OCI-LY3 (cell line): Measurements from ENCODE around the gene HCN3.

Source experiments
- H2AFZ ChIP-seq: fragments of 200-600, 300-600 bp; shearing (Covaris generic); 2 replicates; pipeline ENCODE4 v1.6.0; 2014; ENCODE audit warnings: antibody characterized with exemption, low read depth, low read length
- H3K27ac ChIP-seq: fragments of 200-600, 300-600 bp; sonication (generic); 2 replicates; pipeline ENCODE4 v1.5.1; 2014; ENCODE audit warnings: mild to moderate bottlenecking, low read length, moderate library complexity, mixed read lengths
- H3K27me3 ChIP-seq: fragments of 200-600, 300-600 bp; sonication (generic); 2 replicates; pipeline ENCODE4 v1.6.1; 2014; ENCODE audit warnings: low read depth, low read length, mixed read lengths
- H3K36me3 ChIP-seq: fragments of 200-600, 300-600 bp; sonication (generic); replicated peaks from 2 replicates; pipeline ENCODE3; 2014; ENCODE audit warnings: low read depth, low read length, mixed read lengths
- H3K4me1 ChIP-seq: fragments of 300-600, 200-600 bp; sonication (generic); 2 replicates; pipeline ENCODE4 v1.6.1; 2014; ENCODE audit warnings: low read length, mixed read lengths
- H3K4me2 ChIP-seq: fragments of 200-600, 300-600 bp; sonication (generic); 2 replicates; pipeline ENCODE4 v1.6.1; 2014; ENCODE audit warnings: low read length, mixed read lengths
- H3K4me3 ChIP-seq: fragments of 300-600, 200-600 bp; sonication (generic); 2 replicates; pipeline ENCODE4 v1.5.1; 2014; ENCODE audit warnings: antibody characterized with exemption, mild to moderate bottlenecking, low read length, moderate library complexity
- H3K79me2 ChIP-seq: fragments of 300-600, 200-600 bp; shearing (Covaris generic); 2 replicates; pipeline ENCODE4 v1.6.1; 2014; ENCODE audit warnings: mild to moderate bottlenecking, low read length, mixed read lengths
- H3K9ac ChIP-seq: fragments of 300-600, 200-600 bp; shearing (Covaris generic); 2 replicates; pipeline ENCODE4 v1.6.0; 2014; ENCODE audit warnings: mild to moderate bottlenecking, low read length, moderate library complexity
- H3K9me3 ChIP-seq: fragments of 200-600, 300-600 bp; shearing (Covaris generic); 2 replicates; pipeline ENCODE4 v1.6.1; 2014; ENCODE audit warnings: low read length, mixed read lengths; ENCODE audit not compliant: insufficient read depth
- H4K20me1 ChIP-seq: fragments of 200-600, 300-600 bp; sonication (generic); 2 replicates; pipeline ENCODE4 v1.6.1; 2016; ENCODE audit warnings: low read length, mixed read lengths; ENCODE audit not compliant: insufficient read depth
- CTCF ChIP-seq: fragments of 200-600, 300-600 bp; sonication (generic); IDR thresholded peaks from 2 replicates; pipeline ENCODE4 v1.5.1; 2014; ENCODE audit warnings: antibody characterized with exemption, low read length, low read depth
- EZH2phosphoT487 ChIP-seq: fragments of 200-600 bp; shearing (Covaris generic); IDR thresholded peaks from 2 replicates; pipeline ENCODE4 v1.6.1; 2018; ENCODE audit warnings: antibody characterized with exemption, mixed run types, low read depth

Gene HCN3

GRCh38 chr1:155300024-155300423 lies 22.8 kb downstream of the HCN3 start:
- H4K20me1 ChIP-seq, result no peaks in the 10 kb centered on the region
- no peak overlapping the region for H3K4me3 ChIP-seq
- H3K4me2 ChIP-seq, result no peak overlapping the region
- H3K4me1 ChIP-seq, result peaks cover 23% of the 10 kb centered on the region
- H3K9me3 ChIP-seq, result no peaks in the 10 kb centered on the region
- H3K36me3 ChIP-seq, result no peaks in the 10 kb centered on the region
- TF ChIP-seq CTCF, result no peak
- H3K27me3 ChIP-seq, result no peaks in the 10 kb centered on the region
- H2AFZ ChIP-seq, result no peak overlapping the region
- H3K79me2 ChIP-seq, result no peaks in the 10 kb centered on the region
- no peak overlapping the region for H3K27ac ChIP-seq
- no peak overlapping the region for H3K9ac ChIP-seq

DNA sequence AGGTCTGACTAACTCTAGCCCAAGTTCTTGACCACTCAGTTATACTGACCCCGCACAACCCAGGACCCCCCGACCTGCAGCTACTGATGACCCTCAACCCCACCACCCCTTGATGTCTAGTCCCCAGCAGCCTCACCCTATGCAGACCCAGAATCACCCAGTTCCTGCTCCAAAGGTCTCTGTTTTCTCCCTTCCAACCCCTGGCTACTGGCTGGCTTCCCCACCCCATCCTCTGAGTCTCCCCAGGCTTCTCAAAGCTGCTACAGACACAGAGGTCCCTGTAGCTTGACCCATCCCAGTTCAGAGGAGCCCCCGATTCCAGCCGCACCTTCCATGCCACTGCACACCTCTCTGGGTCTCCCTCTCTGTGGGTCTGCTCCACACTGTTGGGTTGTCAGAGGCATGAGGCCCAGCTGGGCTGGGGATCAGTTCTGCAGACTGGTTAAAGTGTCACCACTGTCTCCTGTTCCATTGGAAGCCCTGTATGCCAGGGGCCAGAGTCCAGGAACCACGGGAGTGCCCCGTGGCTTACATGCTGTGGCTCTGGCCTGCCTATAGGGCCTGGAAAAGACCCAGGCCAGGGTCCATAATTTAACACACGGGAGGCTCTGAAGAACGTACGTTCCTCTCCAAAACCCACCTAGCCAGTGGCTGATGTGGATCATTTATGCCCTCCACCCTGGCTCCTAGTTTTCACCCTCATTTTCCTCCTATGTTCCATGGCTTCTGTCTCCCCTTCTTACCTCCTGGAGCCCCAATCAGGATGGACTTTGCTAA lies 23.5 kb downstream of the HCN3 start:
- no peak overlapping the region for H3K27ac ChIP-seq
- no peaks in the 10 kb centered on the region for H3K27me3 ChIP-seq
- H3K79me2 ChIP-seq, result no peaks in the 10 kb centered on the region
- no peak overlapping the region for H2AFZ ChIP-seq
- H3K4me3 ChIP-seq, result no peak overlapping the region
- no peaks in the 10 kb centered on the region for H3K36me3 ChIP-seq
- H3K4me2 ChIP-seq, result no peak overlapping the region
- H3K9me3 ChIP-seq, result no peaks in the 10 kb centered on the region
- H3K4me1 ChIP-seq, result peaks cover 30% of the 10 kb centered on the region
- TF ChIP-seq EZH2phosphoT487 (no peak), CTCF (no peak)
- H4K20me1 ChIP-seq, result no peaks in the 10 kb centered on the region
- H3K9ac ChIP-seq, result no peak overlapping the region

GRCh38 chr1:155301342-155301841 lies 24.1 kb downstream of the HCN3 start, which contains the start of gene PKLR:
PKLR (minus strand) TSS chr1:155301438; CDS start chr1:155301395, 43 bp downstream.
- peaks cover 35% of the 10 kb centered on the region for H3K4me1 ChIP-seq
- H3K9me3 ChIP-seq, result no peaks in the 10 kb centered on the region
- H3K36me3 ChIP-seq, result no peaks in the 10 kb centered on the region
- no peak within 1 kb of the TSS for H3K9ac ChIP-seq
- H3K4me3 ChIP-seq, result no peak within 1 kb of the TSS
- no peaks in the 10 kb centered on the region for H3K27me3 ChIP-seq
- no peak within 1 kb of the TSS for H3K27ac ChIP-seq
- TF ChIP-seq EZH2phosphoT487 (no peak), CTCF (no peak)
- no peak within 1 kb of the TSS for H2AFZ ChIP-seq
- no peak within 1 kb of the TSS for H3K4me2 ChIP-seq
- H4K20me1 ChIP-seq, result no peaks in the 10 kb centered on the region
- no peaks in the 10 kb centered on the region for H3K79me2 ChIP-seq

DNA sequence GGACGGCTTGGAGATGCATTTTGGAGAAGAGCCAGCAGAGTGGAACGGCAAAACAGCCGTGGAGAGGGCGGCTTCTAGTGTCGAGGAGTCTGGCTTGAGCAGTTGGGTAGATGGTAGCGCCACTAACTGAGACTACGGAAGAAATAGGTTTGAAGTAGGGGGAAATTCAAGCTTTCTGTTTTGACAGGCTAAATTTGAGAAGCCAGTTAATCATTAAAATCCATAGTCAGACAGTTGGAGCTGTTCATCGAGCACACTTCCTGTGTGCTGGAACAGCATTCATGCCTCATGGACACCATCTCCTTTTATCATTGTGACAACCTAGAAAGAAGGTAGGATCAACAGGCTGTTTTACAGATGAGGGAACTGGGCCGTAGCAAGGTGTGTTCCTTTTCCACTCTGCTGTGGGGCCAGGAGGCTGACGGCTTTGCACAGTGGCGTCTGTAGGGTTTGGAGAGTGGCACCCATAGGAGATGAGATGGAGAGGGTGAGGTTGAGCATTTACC lies 27.3 kb downstream of the HCN3 start:
- H3K4me1 ChIP-seq, result peaks cover 40% of the 10 kb centered on the region
- peak overlapping the region; percentile 82 for H3K27ac ChIP-seq
- peak overlapping the region; percentile 92 for H2AFZ ChIP-seq
- peak overlapping the region; percentile 88 for H3K4me2 ChIP-seq
- no peaks in the 10 kb centered on the region for H4K20me1 ChIP-seq
- H3K36me3 ChIP-seq, result peaks cover 8% of the 10 kb centered on the region
- peak overlapping the region; percentile 60 for H3K9ac ChIP-seq
- no peak for TF ChIP-seq EZH2phosphoT487
- peak; percentile 29 for TF ChIP-seq CTCF
- no peaks in the 10 kb centered on the region for H3K27me3 ChIP-seq
- no peaks in the 10 kb centered on the region for H3K9me3 ChIP-seq
- H3K79me2 ChIP-seq, result peaks cover 10% of the 10 kb centered on the region
- peak overlapping the region; percentile 74 for H3K4me3 ChIP-seq
